T-helper 17 cell (primary cell): ENCODE data around the gene LZTR1. TPM values are rescaled to one million over a fixed set of nuclear protein-coding genes. Genes with fewer than 3 reads are reported as not detected.

ENCODE experiments used
- ATAC-seq: fragments of 150-1000 bp; cut with Tn5 transposase; 2 replicates; pipeline ENCODE4 v1.10.0; 2021; ENCODE audit warnings: mild to moderate bottlenecking, moderate library complexity
- DNase-seq, 3 donors: peaks; one replicate each; pipeline versions ENCODE4 v3.0.0 to v3.0.0-alpha.2; 2020 to 2021
- H3K9me3 ChIP-seq: one replicate; pipeline ENCODE4 v1.7.0; 2013; ENCODE audit warnings: low read length, mild to moderate bottlenecking; ENCODE audit not compliant: control insufficient read depth, poor library complexity, severe bottlenecking
- H3K27ac Mint-ChIP-seq: one replicate; pipeline ENCODE4 v1.8.0; 2022; ENCODE audit warnings: mild to moderate bottlenecking, moderate library complexity, mixed read lengths
- H3K27me3 Mint-ChIP-seq: one replicate; pipeline ENCODE4 v1.8.0; 2022; ENCODE audit warnings: mixed read lengths
- H3K36me3 Mint-ChIP-seq: one replicate; pipeline ENCODE4 v1.8.0; 2022; ENCODE audit warnings: low read depth, mixed read lengths
- H3K4me1 Mint-ChIP-seq: one replicate; pipeline ENCODE4 v1.8.0; 2022; ENCODE audit warnings: mild to moderate bottlenecking, mixed read lengths
- H3K4me3 Mint-ChIP-seq: one replicate; pipeline ENCODE4 v1.8.0; 2022; ENCODE audit warnings: mild to moderate bottlenecking, moderate library complexity, mixed read lengths
- total RNA-seq, 4 donors: library from RNA in 2 of 4; stranded (reverse) in 2 of 4; gene quantifications; one replicate each; pipeline ENCODE4 v1.2.3 and lab custom pipeline; 2022 to 2026

LZTR1 gene
- total RNA-seq, 2 donors from 2014 or later, result 49.4 to 59.3 TPM

DNA sequence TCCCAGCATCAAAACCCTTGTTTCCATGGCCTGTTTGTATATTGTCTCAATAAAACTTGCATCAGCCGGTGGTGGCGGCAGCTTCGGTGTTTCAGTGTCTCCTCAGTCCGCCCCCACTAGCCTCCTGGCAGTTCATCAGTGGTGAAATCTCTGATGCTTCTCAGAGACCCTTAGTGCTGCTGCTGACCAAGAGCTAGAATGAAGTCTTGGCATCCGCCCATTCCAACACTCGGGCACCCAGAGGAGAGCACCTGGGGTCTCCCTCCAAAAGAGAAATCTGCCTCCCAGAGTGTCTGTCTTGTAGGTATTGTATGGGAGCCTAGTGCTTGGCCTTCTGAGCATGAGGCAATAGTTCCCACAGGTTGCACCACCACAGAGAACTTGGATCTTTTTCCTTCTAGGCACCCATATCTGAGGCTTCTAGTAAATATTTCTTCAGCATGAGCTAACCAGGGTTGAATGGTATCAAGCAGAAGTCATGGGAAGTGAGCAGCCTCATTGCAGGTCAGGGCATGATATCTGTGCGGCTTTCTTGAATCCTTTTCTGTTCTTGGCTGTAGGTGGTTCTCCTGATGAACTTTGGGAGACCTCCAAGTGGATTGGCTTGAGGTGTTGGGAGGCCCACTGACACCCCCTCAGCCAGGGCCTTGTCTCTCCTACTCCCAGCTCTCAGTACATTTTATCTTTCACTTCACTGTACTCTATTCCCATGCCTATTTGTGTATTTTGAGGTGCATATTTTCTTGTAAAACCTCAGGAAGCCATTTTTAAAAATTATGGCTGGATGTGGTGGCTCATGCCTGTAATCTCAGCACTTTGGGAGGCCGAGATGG is 28.2 kb upstream of the LZTR1 start:
- H3K27me3 Mint-ChIP-seq, result peaks cover 15% of the 10 kb centered on the region
- H3K36me3 Mint-ChIP-seq, result peaks cover 4% of the 10 kb centered on the region
- H3K9me3 ChIP-seq, result no peaks in the 10 kb centered on the region
- no peak overlapping the region for H3K27ac Mint-ChIP-seq
- DNase-seq, result no peak
- no peak for ATAC-seq
- H3K4me3 Mint-ChIP-seq, result no peak overlapping the region
- peaks cover 8% of the 10 kb centered on the region for H3K4me1 Mint-ChIP-seq

DNA sequence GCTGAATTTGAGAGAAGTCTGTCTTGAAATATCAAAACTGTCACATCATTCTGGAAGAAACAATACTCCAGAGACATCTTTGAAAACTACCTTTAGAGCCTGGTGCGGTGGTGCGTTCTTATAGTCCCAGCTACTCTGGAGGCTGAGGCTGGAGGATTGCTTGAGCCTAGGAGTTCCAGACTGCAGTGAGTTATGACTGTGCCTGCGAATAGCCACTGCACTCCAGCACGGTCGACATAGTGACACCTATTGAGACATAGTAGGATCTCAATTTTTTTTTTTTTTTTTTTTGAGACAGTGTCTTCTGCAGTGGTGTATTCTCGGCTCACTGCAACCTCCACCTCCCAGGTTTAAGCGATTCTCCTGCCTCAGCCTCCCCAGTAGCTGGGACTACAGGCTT is 26.5 kb upstream of the LZTR1 start:
- Mint-ChIP-seq H3K27ac (no peak overlapping the region), H3K4me1 (peaks cover 4% of the 10 kb centered on the region), H3K27me3 (peaks cover 22% of the 10 kb centered on the region), H3K36me3 (no peaks in the 10 kb centered on the region), H3K4me3 (no peak overlapping the region)
- H3K9me3 ChIP-seq, result no peaks in the 10 kb centered on the region
- ATAC-seq (no peak), DNase-seq (no peak)

DNA sequence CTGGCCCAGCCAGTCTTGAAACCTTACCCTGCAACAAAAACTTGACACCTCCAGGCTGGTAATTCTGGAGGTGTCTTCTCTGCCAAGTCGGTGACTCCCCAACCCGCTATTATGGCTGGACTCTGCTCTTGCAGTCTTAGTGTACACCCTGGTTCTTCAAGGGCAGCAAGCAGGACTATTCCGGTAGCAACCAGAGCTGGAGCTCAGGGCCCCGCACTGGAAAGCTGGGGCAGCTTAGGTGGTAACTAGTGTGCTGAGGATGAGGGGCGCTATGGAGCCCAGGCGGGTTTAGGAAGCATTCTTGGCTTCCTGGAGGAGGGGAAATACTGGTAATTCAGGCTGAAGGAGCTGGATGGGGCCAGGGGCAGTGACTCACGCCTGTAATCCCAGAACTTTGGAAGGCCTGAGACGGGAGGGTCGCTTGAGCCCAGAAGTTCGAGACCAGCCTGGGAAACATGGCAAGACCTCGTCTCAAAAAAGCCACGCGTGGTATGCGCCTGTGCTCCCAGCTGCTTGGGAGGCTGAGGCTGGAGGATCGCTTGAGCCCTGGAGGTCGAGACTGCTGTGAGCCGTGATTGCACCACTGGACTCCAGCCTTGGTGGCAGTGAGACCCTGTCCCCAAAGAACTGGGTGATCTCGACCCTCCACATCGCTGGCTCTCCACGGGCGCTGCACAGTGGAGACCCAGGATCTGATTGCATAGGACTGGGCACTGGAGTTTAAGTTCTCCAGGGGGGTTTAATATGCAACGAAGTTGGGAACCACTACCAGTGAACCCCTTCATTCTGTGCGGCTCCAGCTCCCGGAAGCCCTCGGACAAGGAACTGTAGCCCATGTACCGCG is 25.6 kb upstream of the LZTR1 start:
- Mint-ChIP-seq H3K4me1 (peaks cover 4% of the 10 kb centered on the region), H3K27ac (no peak overlapping the region)

DNA sequence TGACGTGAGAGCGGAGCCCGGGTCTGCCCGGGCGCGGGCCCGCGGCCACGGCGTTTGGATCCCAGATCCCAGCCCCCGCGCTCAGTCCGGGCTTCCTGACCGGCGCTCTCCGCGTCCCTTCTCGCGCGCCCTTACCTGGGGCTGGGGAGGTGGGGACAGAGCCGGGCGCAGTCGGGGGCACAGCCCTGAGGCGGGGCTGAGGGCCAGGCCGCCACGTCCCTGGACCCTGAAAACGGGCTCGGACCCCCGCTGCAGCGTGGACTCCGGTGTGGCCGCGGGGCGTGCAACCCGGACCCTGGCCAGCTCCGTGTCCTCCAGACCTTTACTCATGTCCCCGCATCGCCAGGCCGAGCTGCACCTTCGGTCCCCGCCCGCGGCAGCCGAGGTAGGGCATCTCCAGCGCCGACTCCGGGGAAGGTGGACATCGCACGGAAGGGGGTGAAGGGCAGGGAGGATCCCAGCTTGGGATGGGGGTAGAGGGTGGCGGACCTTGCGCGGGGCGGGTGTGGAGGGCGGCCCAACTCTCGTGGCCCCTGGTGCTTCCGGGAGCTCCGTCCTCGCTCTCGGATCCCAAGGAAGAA is 24.9 kb upstream of the LZTR1 start:
- Mint-ChIP-seq H3K27me3 (peaks cover 24% of the 10 kb centered on the region), H3K4me1 (peaks cover 8% of the 10 kb centered on the region), H3K36me3 (no peaks in the 10 kb centered on the region), H3K27ac (no peak overlapping the region), H3K4me3 (peak overlapping the region; percentile 67)
- no peaks in the 10 kb centered on the region for H3K9me3 ChIP-seq
- DNase-seq, result no peak
- no peak for ATAC-seq

More for the DNA sequence above, 25.6 kb upstream of the LZTR1 start:
- ATAC-seq (no peak), DNase-seq (no peak)
- H3K27me3 Mint-ChIP-seq, result peaks cover 24% of the 10 kb centered on the region
- H3K9me3 ChIP-seq, result no peaks in the 10 kb centered on the region
- no peaks in the 10 kb centered on the region for H3K36me3 Mint-ChIP-seq
- peak overlapping the region; percentile 62 for H3K4me3 Mint-ChIP-seq

DNA sequence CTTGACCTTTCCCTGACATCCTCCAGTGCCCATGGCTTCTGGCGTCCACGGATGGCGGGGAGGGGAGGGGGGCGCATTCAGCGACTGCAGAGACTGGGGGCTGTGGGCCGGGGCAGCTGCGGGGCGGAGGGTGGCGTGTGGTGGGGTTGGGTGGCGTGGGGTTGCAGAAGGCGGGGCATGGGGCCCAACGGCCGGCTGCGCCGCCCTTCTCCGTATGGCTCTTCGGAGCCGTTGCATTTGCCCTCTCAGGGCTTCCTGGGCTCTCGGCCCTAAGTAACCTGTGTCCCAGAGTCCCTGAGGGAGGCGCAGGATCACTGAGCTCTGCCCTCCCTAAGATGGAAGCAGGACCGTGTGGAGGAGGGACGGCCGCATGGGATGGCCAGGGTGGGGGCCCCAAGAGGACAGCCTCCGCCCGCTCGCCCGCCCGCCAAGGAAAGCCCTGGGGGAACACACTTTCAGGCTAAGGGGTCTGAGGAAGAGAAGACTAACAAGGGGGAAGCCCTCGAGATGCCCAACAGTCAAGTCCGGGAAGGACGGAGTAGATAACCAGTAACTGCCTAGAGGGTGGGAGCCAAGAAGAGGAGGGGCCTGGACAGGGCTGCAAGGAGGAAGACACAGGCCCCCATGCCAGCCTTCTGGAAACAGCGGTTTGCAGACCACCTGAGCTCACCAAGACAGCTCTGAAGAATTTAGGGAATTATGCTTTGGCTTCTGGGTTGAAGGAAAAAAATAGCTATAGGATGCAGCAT is 24.2 kb upstream of the LZTR1 start:
- no peak overlapping the region for H3K27ac Mint-ChIP-seq
- no peak for DNase-seq
- peaks cover 8% of the 10 kb centered on the region for H3K4me1 Mint-ChIP-seq
- peak overlapping the region; percentile 67 for H3K4me3 Mint-ChIP-seq
- no peaks in the 10 kb centered on the region for H3K9me3 ChIP-seq
- peaks cover 24% of the 10 kb centered on the region for H3K27me3 Mint-ChIP-seq
- ATAC-seq, result peak; percentile 22
- H3K36me3 Mint-ChIP-seq, result no peaks in the 10 kb centered on the region

DNA sequence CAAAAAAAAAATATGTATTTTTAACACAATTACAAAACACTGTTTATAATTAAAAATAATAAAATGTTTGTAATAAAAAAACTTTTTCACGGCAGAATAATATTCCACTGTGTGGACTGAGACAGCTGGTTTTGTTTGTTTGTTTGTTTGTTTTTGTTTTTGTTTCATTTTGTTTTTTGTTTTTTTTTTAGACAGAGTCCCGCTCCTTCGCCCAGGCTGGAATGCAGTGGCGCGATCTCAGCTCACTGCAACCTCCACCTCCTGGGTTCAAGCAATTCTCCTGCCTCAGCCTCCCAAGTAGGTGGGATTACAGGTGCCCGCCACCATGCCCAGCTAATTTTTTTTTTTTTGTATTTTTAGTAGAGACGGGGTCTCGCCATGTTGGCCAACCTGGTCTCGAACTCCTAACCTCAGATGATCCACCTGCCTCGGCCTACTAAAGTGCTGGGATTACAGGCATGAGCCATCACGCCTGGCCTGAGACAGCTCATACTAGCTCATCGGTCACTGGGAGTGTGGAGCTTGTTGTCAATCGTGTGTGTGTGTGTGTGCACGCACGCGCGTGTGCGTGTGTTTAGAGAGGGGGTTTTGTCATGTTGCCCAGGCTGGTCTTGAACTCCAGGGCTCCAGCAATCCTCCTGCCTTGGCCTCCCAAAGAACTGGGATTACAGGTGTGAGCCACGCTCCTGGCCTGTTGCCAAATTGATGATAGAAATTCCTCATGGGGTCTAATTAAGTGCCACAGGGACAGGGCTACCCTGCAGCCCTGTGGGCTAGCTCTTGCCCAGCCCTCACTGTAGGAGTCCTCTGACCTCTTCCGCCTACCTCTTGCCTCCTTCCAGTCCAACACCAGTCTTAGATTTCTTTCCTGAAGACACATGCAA is 22.3 kb upstream of the LZTR1 start:
- no peaks in the 10 kb centered on the region for H3K9me3 ChIP-seq
- DNase-seq, result no peak
- Mint-ChIP-seq H3K27ac (no peak overlapping the region), H3K36me3 (no peaks in the 10 kb centered on the region), H3K4me3 (no peak overlapping the region), H3K27me3 (peaks cover 24% of the 10 kb centered on the region), H3K4me1 (peaks cover 16% of the 10 kb centered on the region)
- ATAC-seq, result no peak

DNA sequence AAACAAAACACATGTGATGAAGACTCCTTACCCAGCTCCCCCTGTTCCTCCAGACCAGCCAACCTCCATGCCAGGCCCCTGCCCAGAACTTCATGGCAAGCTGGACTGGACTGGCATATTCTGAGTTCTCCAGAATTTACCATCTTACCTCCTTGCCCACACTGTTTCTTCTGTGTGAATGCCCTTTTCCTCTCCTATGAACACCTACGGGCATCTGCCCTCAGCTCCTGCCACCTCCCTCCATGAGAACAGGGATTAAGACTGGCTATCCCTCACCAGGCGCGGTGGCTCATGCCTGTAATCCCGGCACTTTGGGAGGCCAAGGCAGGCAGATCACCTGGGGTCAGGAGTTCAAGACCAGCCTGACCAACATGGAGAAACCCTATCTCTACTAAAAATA is 21.5 kb upstream of the LZTR1 start:
- DNase-seq (no peak), ATAC-seq (no peak)
- Mint-ChIP-seq H3K4me1 (peaks cover 16% of the 10 kb centered on the region), H3K27me3 (peaks cover 24% of the 10 kb centered on the region), H3K4me3 (no peak overlapping the region), H3K27ac (no peak overlapping the region), H3K36me3 (no peaks in the 10 kb centered on the region)
- no peaks in the 10 kb centered on the region for H3K9me3 ChIP-seq

DNA sequence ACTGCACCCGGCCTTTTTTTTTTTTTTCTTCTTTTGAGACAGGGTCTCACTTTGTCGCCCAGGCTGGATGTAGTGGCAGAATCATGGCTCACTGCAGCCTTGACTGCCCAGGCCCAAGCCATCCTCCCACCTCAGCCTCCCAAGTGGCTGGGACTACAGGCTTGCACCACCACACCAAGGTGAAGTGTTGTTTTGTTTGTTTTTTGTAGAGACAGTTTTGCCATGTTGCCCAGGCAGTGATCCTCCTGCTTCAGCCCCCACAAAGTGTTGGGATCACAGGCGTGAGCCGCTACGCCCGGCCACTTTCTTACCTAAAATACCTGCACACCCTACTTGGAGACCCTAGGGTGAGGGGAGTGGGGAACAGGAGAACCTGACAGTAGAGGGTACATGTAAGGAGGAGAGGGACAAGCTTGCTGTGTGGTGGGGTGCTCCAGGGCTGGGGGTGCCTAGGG is 19.6 kb upstream of the LZTR1 start:
- H3K4me3 Mint-ChIP-seq, result no peak overlapping the region
- no peak overlapping the region for H3K27ac Mint-ChIP-seq
- peaks cover 12% of the 10 kb centered on the region for H3K4me1 Mint-ChIP-seq
- no peaks in the 10 kb centered on the region for H3K9me3 ChIP-seq
- ATAC-seq (no peak), DNase-seq (no peak)
- peaks cover 20% of the 10 kb centered on the region for H3K27me3 Mint-ChIP-seq
- no peaks in the 10 kb centered on the region for H3K36me3 Mint-ChIP-seq

DNA sequence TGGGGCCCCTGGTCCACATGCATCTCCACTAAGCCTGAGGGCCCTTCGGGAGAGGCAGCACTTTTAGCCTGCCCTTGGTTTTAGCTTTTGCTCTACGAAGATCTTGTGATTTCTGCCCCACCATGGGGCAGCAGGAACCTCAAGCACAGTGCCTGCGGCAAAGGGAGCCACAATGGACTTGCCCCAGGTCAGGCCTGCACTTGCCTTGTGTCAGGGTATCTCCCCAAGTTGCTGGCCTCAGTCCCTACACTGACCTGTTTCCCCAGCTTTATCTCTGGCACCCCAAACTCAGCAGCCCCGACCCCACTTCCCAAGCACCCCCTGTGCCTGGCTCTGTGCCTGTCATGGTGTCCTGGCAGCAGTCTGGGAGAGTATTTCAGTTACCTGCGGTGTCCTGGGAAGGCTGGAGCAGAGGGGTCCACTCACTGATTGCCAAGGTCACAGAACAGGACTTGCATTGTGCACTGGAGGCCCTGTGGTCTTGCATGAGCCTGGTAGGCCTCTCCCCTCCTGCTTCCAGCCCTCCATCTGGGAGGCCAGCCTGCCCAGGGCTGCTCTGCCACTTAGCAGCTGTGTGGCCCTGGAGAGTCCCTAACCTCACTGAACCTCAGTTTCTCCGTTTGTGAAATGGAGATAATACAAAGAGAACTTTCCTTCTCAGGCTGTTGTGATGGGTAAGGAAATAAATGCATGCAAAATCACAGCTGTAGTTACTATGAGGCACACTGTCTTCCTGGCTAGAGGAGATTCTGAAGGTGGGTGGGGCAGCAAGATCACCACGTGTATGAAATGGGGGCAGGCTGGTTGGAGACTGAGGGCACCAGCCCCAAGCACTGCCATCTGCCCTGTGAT is 18.7 kb upstream of the LZTR1 start:
- DNase-seq, result no peak
- Mint-ChIP-seq H3K27ac (no peak overlapping the region), H3K27me3 (peaks cover 12% of the 10 kb centered on the region)

DNA sequence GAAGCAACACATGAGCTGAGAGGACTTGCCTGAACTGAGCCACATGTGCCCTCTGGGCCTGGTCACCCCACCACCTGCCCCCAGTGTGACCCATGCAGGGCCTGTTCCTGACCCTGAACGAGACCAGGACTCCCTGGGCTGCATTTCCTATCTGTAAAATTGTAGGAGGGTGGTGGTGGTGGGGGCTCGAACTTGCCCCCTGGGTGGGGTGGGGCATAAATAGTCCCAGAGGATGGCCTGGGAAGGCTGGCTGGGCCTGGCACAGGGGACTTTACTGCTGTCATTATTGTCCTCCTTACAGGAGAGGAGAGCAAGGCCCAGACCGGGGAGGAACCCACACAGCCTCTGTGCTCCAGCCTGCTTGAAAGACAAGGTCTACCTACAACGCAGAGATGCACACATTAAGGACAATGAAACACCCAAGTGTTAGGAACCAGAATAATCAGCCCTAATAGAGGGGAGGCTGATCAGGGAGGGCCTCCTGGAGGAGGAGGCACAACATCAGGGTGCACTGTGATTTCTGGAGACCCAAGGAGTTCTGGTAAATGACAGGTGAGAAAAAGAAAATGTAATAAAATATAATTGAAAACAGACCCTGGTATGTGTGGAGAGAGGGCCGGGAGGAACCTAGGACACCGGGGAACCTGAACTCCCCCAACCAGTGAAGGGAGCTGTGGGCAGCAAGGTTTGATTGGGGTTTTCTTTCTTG is 17.9 kb upstream of the LZTR1 start:
- Mint-ChIP-seq H3K27me3 (peaks cover 9% of the 10 kb centered on the region), H3K27ac (peak overlapping the region; percentile 62), H3K4me3 (peak overlapping the region; percentile 89), H3K4me1 (peaks cover 12% of the 10 kb centered on the region), H3K36me3 (no peaks in the 10 kb centered on the region)
- peak; percentile 26 for ATAC-seq
- DNase-seq, result no peak
- H3K9me3 ChIP-seq, result no peaks in the 10 kb centered on the region

More for the DNA sequence above, 18.7 kb upstream of the LZTR1 start:
- no peaks in the 10 kb centered on the region for H3K36me3 Mint-ChIP-seq
- H3K4me1 Mint-ChIP-seq, result peaks cover 12% of the 10 kb centered on the region
- peak overlapping the region; percentile 89 for H3K4me3 Mint-ChIP-seq
- no peak for ATAC-seq
- no peaks in the 10 kb centered on the region for H3K9me3 ChIP-seq

DNA sequence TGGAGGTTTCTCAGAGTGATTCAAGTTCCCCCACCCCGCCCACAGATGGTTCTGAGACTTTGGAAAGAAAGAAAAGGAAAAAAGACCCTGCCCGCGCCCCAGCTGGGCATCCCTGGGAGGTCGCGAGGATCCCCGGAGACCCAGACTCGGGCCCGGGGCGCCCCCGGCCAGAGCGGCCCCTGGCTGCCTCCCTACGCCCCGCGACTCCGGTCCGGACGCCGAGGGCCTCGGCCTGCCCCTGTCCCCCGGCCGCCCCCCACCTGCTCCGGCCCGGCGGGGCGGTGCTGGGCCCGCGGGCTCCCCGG is 17.3 kb upstream of the LZTR1 start:
- H3K36me3 Mint-ChIP-seq, result no peaks in the 10 kb centered on the region
- H3K27me3 Mint-ChIP-seq, result peaks cover 9% of the 10 kb centered on the region
- no peak for DNase-seq
- peaks cover 12% of the 10 kb centered on the region for H3K4me1 Mint-ChIP-seq
- H3K27ac Mint-ChIP-seq, result peak overlapping the region; percentile 62
- ATAC-seq, result no peak
- H3K4me3 Mint-ChIP-seq, result peak overlapping the region; percentile 89
- no peaks in the 10 kb centered on the region for H3K9me3 ChIP-seq
